Type B pancreatic cell (in vitro differentiated cells): ENCODE measurements around the gene ITFG1. TPM values are rescaled to one million over a fixed set of nuclear protein-coding genes. Genes with fewer than 3 reads are reported as not detected.

Source experiments
- DNase-seq: peaks from one replicate; pipeline ENCODE4 v3.0.0; 2021; ENCODE audit warnings: mixed read lengths; ENCODE audit not compliant: unreplicated experiment; ENCODE audit errors: extremely low spot score
- H3K27ac Mint-ChIP-seq: 2 replicates; pipeline ENCODE4 v1.8.0; 2021; ENCODE audit warnings: mild to moderate bottlenecking, mixed read lengths
- H3K27me3 Mint-ChIP-seq: 2 replicates; pipeline ENCODE4 v1.8.0; 2021; ENCODE audit warnings: mixed read lengths
- H3K36me3 Mint-ChIP-seq: 2 replicates; pipeline ENCODE4 v1.8.0; 2021; ENCODE audit warnings: mixed read lengths
- H3K4me1 Mint-ChIP-seq: one replicate; pipeline ENCODE4 v1.8.0; 2021; ENCODE audit warnings: mixed read lengths; ENCODE audit not compliant: unreplicated experiment
- H3K4me3 Mint-ChIP-seq: 2 replicates; pipeline ENCODE4 v1.8.0; 2021; ENCODE audit warnings: mild to moderate bottlenecking, mixed read lengths
- H3K9me3 Mint-ChIP-seq: 2 replicates; pipeline ENCODE4 v1.8.0; 2021; ENCODE audit warnings: mixed read lengths
- CTCF ChIP-seq: fragments of 200-600 bp; sonication (generic); conservative IDR thresholded peaks from 2 replicates; pipeline ENCODE4 v1.5.0; 2021; ENCODE audit warnings: antibody characterized with exemption, mild to moderate bottlenecking
- total RNA-seq: library from RNA; stranded (reverse); gene quantifications from 2 replicates; pipeline ENCODE4 v1.2.1, GENCODE V29; 2021; ENCODE audit warnings: low replicate concordance

Gene ITFG1
- total RNA-seq, 1 donor from 2014 or later, result 47.1 TPM

GRCh38 chr16:47323241-47323640 is 137.6 kb downstream of the ITFG1 start:
- TF ChIP-seq CTCF, result peak; percentile 35
- peaks cover 6% of the 10 kb centered on the region for H3K36me3 Mint-ChIP-seq
- H3K27me3 Mint-ChIP-seq, result no peaks in the 10 kb centered on the region
- H3K4me3 Mint-ChIP-seq, result no peak overlapping the region
- no peak for DNase-seq
- H3K27ac Mint-ChIP-seq, result no peak overlapping the region
- H3K9me3 Mint-ChIP-seq, result no peaks in the 10 kb centered on the region
- no peaks in the 10 kb centered on the region for H3K4me1 Mint-ChIP-seq

GRCh38 chr16:47320546-47321310 is 140.1 kb downstream of the ITFG1 start:
- Mint-ChIP-seq H3K36me3 (peaks cover 6% of the 10 kb centered on the region), H3K4me1 (no peaks in the 10 kb centered on the region), H3K27me3 (no peaks in the 10 kb centered on the region), H3K9me3 (no peaks in the 10 kb centered on the region), H3K4me3 (no peak overlapping the region), H3K27ac (no peak overlapping the region)
- DNase-seq, result no peak
- no peak for TF ChIP-seq CTCF

- Mint-ChIP-seq H3K27me3 (no peaks in the 10 kb centered on the region), H3K4me1 (no peaks in the 10 kb centered on the region), H3K9me3 (no peaks in the 10 kb centered on the region), H3K36me3 (no peaks in the 10 kb centered on the region), H3K4me3 (no peak overlapping the region), H3K27ac (no peak overlapping the region)
- no peak for TF ChIP-seq CTCF
- no peak for DNase-seq
Observed at GRCh38 chr16:47317465-47318240, 143.2 kb downstream of the ITFG1 start.

GRCh38 chr16:47316442-47317015 is 144.3 kb downstream of the ITFG1 start:
- no peaks in the 10 kb centered on the region for H3K9me3 Mint-ChIP-seq
- no peaks in the 10 kb centered on the region for H3K36me3 Mint-ChIP-seq
- TF ChIP-seq CTCF, result no peak
- H3K27me3 Mint-ChIP-seq, result no peaks in the 10 kb centered on the region
- H3K27ac Mint-ChIP-seq, result no peak overlapping the region
- H3K4me3 Mint-ChIP-seq, result no peak overlapping the region
- H3K4me1 Mint-ChIP-seq, result no peaks in the 10 kb centered on the region
- no peak for DNase-seq

- TF ChIP-seq CTCF, result no peak
- no peak for DNase-seq
- H3K27me3 Mint-ChIP-seq, result no peaks in the 10 kb centered on the region
Observed at GRCh38 chr16:47311738-47312505, 148.9 kb downstream of the ITFG1 start.

More at GRCh38 chr16:47311738-47312505, 148.9 kb downstream of the ITFG1 start:
- H3K4me1 Mint-ChIP-seq, result no peaks in the 10 kb centered on the region
- no peaks in the 10 kb centered on the region for H3K36me3 Mint-ChIP-seq
- no peak overlapping the region for H3K4me3 Mint-ChIP-seq
- H3K9me3 Mint-ChIP-seq, result peaks cover 3% of the 10 kb centered on the region
- no peak overlapping the region for H3K27ac Mint-ChIP-seq
